ENCODE measurements around the gene FAM209A. TPM values are rescaled to one million over a fixed set of nuclear protein-coding genes. Genes with fewer than 3 reads are reported as not detected.
A peak's percentile ranks its signal among the peaks of the same experiment; 100 is the strongest.

FAM209A gene
- total RNA-seq, 1 donor from 2014 or later: not detected

DNA sequence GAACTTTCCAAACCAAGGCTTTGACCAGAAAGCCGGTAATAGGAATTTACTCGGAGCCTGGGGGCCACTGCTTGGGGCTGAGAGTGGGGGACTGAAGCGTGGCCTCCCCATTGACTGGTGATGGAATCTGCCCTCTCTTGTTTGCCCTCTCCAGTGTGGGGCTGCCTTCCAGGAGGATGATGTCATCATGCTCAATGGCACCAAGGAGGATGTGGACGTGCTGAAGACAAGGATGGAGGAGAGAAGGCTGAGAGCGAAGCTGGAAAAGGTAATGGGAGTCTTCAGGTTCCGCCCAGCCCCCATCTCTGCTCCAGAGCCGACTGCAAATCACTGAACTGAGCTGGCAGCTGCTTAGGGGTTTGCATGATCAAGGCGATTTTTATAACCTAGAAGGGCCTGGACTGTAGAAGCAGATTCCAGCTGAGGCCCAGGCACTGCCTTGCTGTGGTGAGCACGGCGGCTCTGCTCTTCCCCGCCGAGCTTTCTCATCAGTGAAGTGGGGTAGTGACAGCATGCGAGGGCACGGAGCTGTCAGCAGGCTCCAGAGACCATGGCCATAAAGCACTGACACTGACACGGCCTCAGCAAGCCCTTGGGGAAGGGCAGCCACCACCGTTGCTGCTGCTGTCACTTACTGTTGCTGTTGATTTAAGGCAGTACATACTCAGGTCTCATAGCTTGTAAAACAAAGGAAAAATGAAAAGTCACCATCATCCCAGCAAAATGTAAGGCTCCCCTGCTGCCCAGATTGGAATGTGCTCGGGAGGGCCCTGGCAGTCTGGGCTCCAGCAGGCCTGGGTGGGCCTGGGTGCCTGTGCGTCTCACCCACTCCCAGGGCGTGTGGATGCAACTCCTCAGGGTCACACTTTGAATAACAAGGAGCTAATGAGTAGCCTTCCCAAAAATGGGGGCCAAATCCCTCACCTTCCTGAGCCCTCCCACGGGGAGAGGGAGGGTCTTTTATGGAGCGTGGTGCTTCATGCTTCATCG is 11.1 kb upstream of the FAM209A start:
- H3K36me3 Mint-ChIP-seq (ENCODE audit: unreplicated experiment): no peaks in the 10 kb centered on the region
- H3K27ac Mint-ChIP-seq (ENCODE audit: unreplicated experiment): peak overlapping the region; percentile 92
- TF ChIP-seq, protein P1, sequence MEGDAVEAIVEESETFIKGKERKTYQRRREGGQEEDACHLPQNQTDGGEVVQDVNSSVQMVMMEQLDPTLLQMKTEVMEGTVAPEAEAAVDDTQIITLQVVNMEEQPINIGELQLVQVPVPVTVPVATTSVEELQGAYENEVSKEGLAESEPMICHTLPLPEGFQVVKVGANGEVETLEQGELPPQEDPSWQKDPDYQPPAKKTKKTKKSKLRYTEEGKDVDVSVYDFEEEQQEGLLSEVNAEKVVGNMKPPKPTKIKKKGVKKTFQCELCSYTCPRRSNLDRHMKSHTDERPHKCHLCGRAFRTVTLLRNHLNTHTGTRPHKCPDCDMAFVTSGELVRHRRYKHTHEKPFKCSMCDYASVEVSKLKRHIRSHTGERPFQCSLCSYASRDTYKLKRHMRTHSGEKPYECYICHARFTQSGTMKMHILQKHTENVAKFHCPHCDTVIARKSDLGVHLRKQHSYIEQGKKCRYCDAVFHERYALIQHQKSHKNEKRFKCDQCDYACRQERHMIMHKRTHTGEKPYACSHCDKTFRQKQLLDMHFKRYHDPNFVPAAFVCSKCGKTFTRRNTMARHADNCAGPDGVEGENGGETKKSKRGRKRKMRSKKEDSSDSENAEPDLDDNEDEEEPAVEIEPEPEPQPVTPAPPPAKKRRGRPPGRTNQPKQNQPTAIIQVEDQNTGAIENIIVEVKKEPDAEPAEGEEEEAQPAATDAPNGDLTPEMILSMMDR (IDR thresholded peaks at IDR 0.05; ENCODE audit: partially characterized antibody, unreplicated experiment): no peak
- H3K9me3 Mint-ChIP-seq (ENCODE audit: unreplicated experiment): peaks cover 11% of the 10 kb centered on the region
- peak; percentile 54 for DNase-seq
- peaks cover 2% of the 10 kb centered on the region for H3K27me3 Mint-ChIP-seq (ENCODE audit: unreplicated experiment)
- peaks cover 37% of the 10 kb centered on the region for H3K4me1 Mint-ChIP-seq (ENCODE audit: low read depth, unreplicated experiment)
- peak overlapping the region; percentile 70 for H3K4me3 Mint-ChIP-seq (ENCODE audit: unreplicated experiment)

DNA sequence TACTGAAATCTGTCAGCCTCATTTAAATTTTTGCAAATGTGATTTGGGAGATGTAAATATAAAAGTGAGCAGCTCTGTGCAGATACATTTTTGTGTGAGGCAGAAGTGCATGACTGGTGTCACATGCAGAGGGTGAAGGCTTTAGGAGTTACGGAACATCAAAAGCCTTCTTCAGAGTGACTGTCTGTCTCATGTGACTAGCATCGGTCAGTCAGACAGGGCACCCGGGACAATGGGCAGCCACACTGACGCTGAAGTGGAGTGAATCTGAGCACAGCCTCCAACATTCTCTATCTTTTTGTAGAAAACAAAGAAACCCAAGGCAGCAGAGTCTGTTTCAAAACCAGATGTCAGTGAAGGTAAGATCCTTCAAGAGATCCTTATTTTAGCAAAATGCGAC is 7.9 kb upstream of the FAM209A start:
- Mint-ChIP-seq H3K4me3 (ENCODE audit: unreplicated experiment) (no peak overlapping the region), H3K4me1 (ENCODE audit: low read depth, unreplicated experiment) (peaks cover 24% of the 10 kb centered on the region), H3K36me3 (ENCODE audit: unreplicated experiment) (peaks cover 19% of the 10 kb centered on the region), H3K27ac (ENCODE audit: unreplicated experiment) (peak overlapping the region; percentile 28), H3K27me3 (ENCODE audit: unreplicated experiment) (peaks cover 2% of the 10 kb centered on the region), H3K9me3 (ENCODE audit: unreplicated experiment) (peaks cover 9% of the 10 kb centered on the region)
- DNase-seq: no peak
- TF ChIP-seq, protein P1 (IDR thresholded peaks at IDR 0.05; ENCODE audit: partially characterized antibody, unreplicated experiment): no peak

- Mint-ChIP-seq H3K9me3 (ENCODE audit: unreplicated experiment) (peaks cover 9% of the 10 kb centered on the region), H3K27me3 (ENCODE audit: unreplicated experiment) (peaks cover 2% of the 10 kb centered on the region), H3K36me3 (ENCODE audit: unreplicated experiment) (peaks cover 21% of the 10 kb centered on the region), H3K4me1 (ENCODE audit: low read depth, unreplicated experiment) (peaks cover 21% of the 10 kb centered on the region), H3K27ac (ENCODE audit: unreplicated experiment) (no peak overlapping the region), H3K4me3 (ENCODE audit: unreplicated experiment) (no peak overlapping the region)
- TF ChIP-seq, protein P1 (IDR thresholded peaks at IDR 0.05; ENCODE audit: partially characterized antibody, unreplicated experiment): no peak
- DNase-seq: no peak
Measured at GRCh38 chr20:56517211-56517610, 7.3 kb upstream of the FAM209A start.

DNA sequence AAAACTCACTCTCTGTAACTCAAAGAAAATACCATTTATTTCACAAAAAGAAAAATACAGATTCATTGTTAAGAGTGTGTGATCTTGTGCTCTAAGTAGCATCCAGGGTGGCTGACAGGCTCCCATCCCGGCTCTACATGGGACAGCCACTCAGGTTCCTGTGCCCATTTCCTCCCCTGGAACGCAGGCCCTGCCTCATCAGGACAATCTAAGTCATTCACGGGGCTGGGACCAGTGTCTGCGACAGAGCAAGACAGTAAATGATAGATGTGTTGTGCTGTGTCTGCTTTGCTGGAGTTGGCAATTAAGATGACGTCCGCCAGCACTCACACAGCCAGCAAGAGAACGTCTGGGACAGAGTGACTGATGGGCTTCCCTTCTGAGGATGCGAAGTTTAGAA is 6.9 kb upstream of the FAM209A start:
- DNase-seq: no peak
- TF ChIP-seq, protein P1 (IDR thresholded peaks at IDR 0.05; ENCODE audit: partially characterized antibody, unreplicated experiment): no peak
- peaks cover 21% of the 10 kb centered on the region for H3K36me3 Mint-ChIP-seq (ENCODE audit: unreplicated experiment)
- H3K9me3 Mint-ChIP-seq (ENCODE audit: unreplicated experiment): peaks cover 6% of the 10 kb centered on the region
- peaks cover 2% of the 10 kb centered on the region for H3K27me3 Mint-ChIP-seq (ENCODE audit: unreplicated experiment)
- H3K27ac Mint-ChIP-seq (ENCODE audit: unreplicated experiment): no peak overlapping the region
- peaks cover 19% of the 10 kb centered on the region for H3K4me1 Mint-ChIP-seq (ENCODE audit: low read depth, unreplicated experiment)
- H3K4me3 Mint-ChIP-seq (ENCODE audit: unreplicated experiment): no peak overlapping the region

- Mint-ChIP-seq H3K27ac (ENCODE audit: unreplicated experiment) (no peak overlapping the region), H3K4me1 (ENCODE audit: low read depth, unreplicated experiment) (peaks cover 14% of the 10 kb centered on the region), H3K36me3 (ENCODE audit: unreplicated experiment) (peaks cover 21% of the 10 kb centered on the region), H3K4me3 (ENCODE audit: unreplicated experiment) (no peak overlapping the region), H3K27me3 (ENCODE audit: unreplicated experiment) (peaks cover 4% of the 10 kb centered on the region), H3K9me3 (ENCODE audit: unreplicated experiment) (peaks cover 6% of the 10 kb centered on the region)
- TF ChIP-seq, protein P1 (IDR thresholded peaks at IDR 0.05; ENCODE audit: partially characterized antibody, unreplicated experiment): no peak
- no peak for DNase-seq
Measured at GRCh38 chr20:56518126-56518525, 6.4 kb upstream of the FAM209A start.
